ENCODE results near the gene JUND. TPM values are rescaled to one million over a fixed set of nuclear protein-coding genes. Genes with fewer than 3 reads are reported as not detected.

The JUND gene
- total and polyA plus RNA-seq, 9 donors: 75.1 to 178 (median 137) TPM

- peak overlapping the region; percentile 95 for H3K27ac ChIP-seq (ENCODE audit: low read length)
- H3K36me3 ChIP-seq (ENCODE audit: control insufficient read depth, insufficient read depth, low read length): no peaks in the 10 kb centered on the region
- H3K27me3 ChIP-seq (ENCODE audit: control insufficient read depth, insufficient read depth, low read length): no peaks in the 10 kb centered on the region
- DNase-seq: no peak
- peaks cover 39% of the 10 kb centered on the region for H3K4me1 ChIP-seq (ENCODE audit: control insufficient read depth, insufficient read depth, low read length)
- peak overlapping the region; percentile 97 for H3K4me3 ChIP-seq (ENCODE audit: low read length)
- WGBS (ENCODE audit: insufficient coverage): 21% methylated on average over 9 of the region's 9 CpGs
- no peaks in the 10 kb centered on the region for H3K9me3 ChIP-seq (replicated peaks; ENCODE audit: control insufficient read depth, low read depth, low read length)
These were observed 40.3 kb upstream of the JUND start for GRCh38 chr19:18321734-18322102.

GRCh38 chr19:18320865-18321733 lies 39.7 kb upstream of the JUND start:
- DNase-seq: no peak
- no peaks in the 10 kb centered on the region for H3K36me3 ChIP-seq (ENCODE audit: control insufficient read depth, insufficient read depth, low read length)
- H3K4me3 ChIP-seq (ENCODE audit: low read length): no peak overlapping the region
- WGBS (ENCODE audit: insufficient coverage): 80% methylated on average over 3 of the region's 14 CpGs
- no peaks in the 10 kb centered on the region for H3K27me3 ChIP-seq (ENCODE audit: control insufficient read depth, insufficient read depth, low read length)
- peak overlapping the region; percentile 95 for H3K27ac ChIP-seq (ENCODE audit: low read length)
- H3K4me1 ChIP-seq (ENCODE audit: control insufficient read depth, insufficient read depth, low read length): peaks cover 39% of the 10 kb centered on the region
- no peaks in the 10 kb centered on the region for H3K9me3 ChIP-seq (replicated peaks; ENCODE audit: control insufficient read depth, low read depth, low read length)

- Histone ChIP-seq H3K9me3 (replicated peaks; ENCODE audit: control insufficient read depth, low read depth, low read length) (no peaks in the 10 kb centered on the region), H3K27ac (ENCODE audit: low read length) (no peak overlapping the region), H3K4me1 (ENCODE audit: control insufficient read depth, insufficient read depth, low read length) (peaks cover 43% of the 10 kb centered on the region), H3K36me3 (ENCODE audit: control insufficient read depth, insufficient read depth, low read length) (peaks cover 6% of the 10 kb centered on the region), H3K4me3 (ENCODE audit: low read length) (no peak overlapping the region), H3K27me3 (ENCODE audit: control insufficient read depth, insufficient read depth, low read length) (no peaks in the 10 kb centered on the region)
- WGBS (ENCODE audit: insufficient coverage): 100% methylated on average over 3 of the region's 7 CpGs
- no peak for DNase-seq
These were observed 38.2 kb upstream of the JUND start for GRCh38 chr19:18319591-18320135.

GRCh38 chr19:18317961-18318800 lies 36.8 kb upstream of the JUND start:
- peaks cover 37% of the 10 kb centered on the region for H3K4me1 ChIP-seq (ENCODE audit: control insufficient read depth, insufficient read depth, low read length)

GRCh38 chr19:18313398-18313797 lies 32.0 kb upstream of the JUND start:
- peaks cover 62% of the 10 kb centered on the region for H3K36me3 ChIP-seq (ENCODE audit: control insufficient read depth, insufficient read depth, low read length)
- H3K9me3 ChIP-seq (replicated peaks; ENCODE audit: control insufficient read depth, low read depth, low read length): no peaks in the 10 kb centered on the region
- DNase-seq: no peak
- no peaks in the 10 kb centered on the region for H3K27me3 ChIP-seq (ENCODE audit: control insufficient read depth, insufficient read depth, low read length)
- no peak overlapping the region for H3K4me3 ChIP-seq (ENCODE audit: low read length)
- H3K4me1 ChIP-seq (ENCODE audit: control insufficient read depth, insufficient read depth, low read length): peaks cover 28% of the 10 kb centered on the region
- H3K27ac ChIP-seq (ENCODE audit: low read length): no peak overlapping the region
- WGBS (ENCODE audit: insufficient coverage): no CpG with 5 or more reads among the region's 3 CpGs

More at GRCh38 chr19:18317961-18318800, 36.8 kb upstream of the JUND start:
- Histone ChIP-seq H3K27me3 (ENCODE audit: control insufficient read depth, insufficient read depth, low read length) (no peaks in the 10 kb centered on the region), H3K27ac (ENCODE audit: low read length) (peak overlapping the region; percentile 80), H3K9me3 (replicated peaks; ENCODE audit: control insufficient read depth, low read depth, low read length) (no peaks in the 10 kb centered on the region), H3K4me3 (ENCODE audit: low read length) (no peak overlapping the region), H3K36me3 (ENCODE audit: control insufficient read depth, insufficient read depth, low read length) (peaks cover 14% of the 10 kb centered on the region)
- peak; percentile 60 for DNase-seq
- WGBS (ENCODE audit: insufficient coverage): 80% methylated on average over 16 of the region's 18 CpGs

GRCh38 chr19:18312092-18312534 lies 30.7 kb upstream of the JUND start:
- no peaks in the 10 kb centered on the region for H3K9me3 ChIP-seq (replicated peaks; ENCODE audit: control insufficient read depth, low read depth, low read length)
- WGBS (ENCODE audit: insufficient coverage): 94% methylated on average over 10 of the region's 11 CpGs

GRCh38 chr19:18311502-18312091 lies 30.2 kb upstream of the JUND start:
- peaks cover 78% of the 10 kb centered on the region for H3K36me3 ChIP-seq (ENCODE audit: control insufficient read depth, insufficient read depth, low read length)
- WGBS (ENCODE audit: insufficient coverage): 88% methylated on average over 15 of the region's 22 CpGs
- no peaks in the 10 kb centered on the region for H3K9me3 ChIP-seq (replicated peaks; ENCODE audit: control insufficient read depth, low read depth, low read length)
- no peak for DNase-seq
- peak overlapping the region; percentile 42 for H3K27ac ChIP-seq (ENCODE audit: low read length)
- peaks cover 24% of the 10 kb centered on the region for H3K4me1 ChIP-seq (ENCODE audit: control insufficient read depth, insufficient read depth, low read length)
- H3K27me3 ChIP-seq (ENCODE audit: control insufficient read depth, insufficient read depth, low read length): no peaks in the 10 kb centered on the region
- H3K4me3 ChIP-seq (ENCODE audit: low read length): no peak overlapping the region

More at GRCh38 chr19:18312092-18312534, 30.7 kb upstream of the JUND start:
- H3K36me3 ChIP-seq (ENCODE audit: control insufficient read depth, insufficient read depth, low read length): peaks cover 74% of the 10 kb centered on the region
- H3K27ac ChIP-seq (ENCODE audit: low read length): peak overlapping the region; percentile 42
- no peaks in the 10 kb centered on the region for H3K27me3 ChIP-seq (ENCODE audit: control insufficient read depth, insufficient read depth, low read length)
- DNase-seq: no peak
- no peak overlapping the region for H3K4me3 ChIP-seq (ENCODE audit: low read length)
- H3K4me1 ChIP-seq (ENCODE audit: control insufficient read depth, insufficient read depth, low read length): peaks cover 22% of the 10 kb centered on the region

- peaks cover 85% of the 10 kb centered on the region for H3K36me3 ChIP-seq (ENCODE audit: control insufficient read depth, insufficient read depth, low read length)
- peaks cover 29% of the 10 kb centered on the region for H3K4me1 ChIP-seq (ENCODE audit: control insufficient read depth, insufficient read depth, low read length)
- no peak for DNase-seq
- no peak overlapping the region for H3K4me3 ChIP-seq (ENCODE audit: low read length)
- H3K27ac ChIP-seq (ENCODE audit: low read length): peak overlapping the region; percentile 29
- WGBS (ENCODE audit: insufficient coverage): 80% methylated on average over 12 of the region's 13 CpGs
- H3K27me3 ChIP-seq (ENCODE audit: control insufficient read depth, insufficient read depth, low read length): no peaks in the 10 kb centered on the region
- no peaks in the 10 kb centered on the region for H3K9me3 ChIP-seq (replicated peaks; ENCODE audit: control insufficient read depth, low read depth, low read length)
These were observed 29.5 kb upstream of the JUND start for GRCh38 chr19:18310966-18311365.

GRCh38 chr19:18310118-18310909 lies 28.9 kb upstream of the JUND start:
- Histone ChIP-seq H3K36me3 (ENCODE audit: control insufficient read depth, insufficient read depth, low read length) (peaks cover 83% of the 10 kb centered on the region), H3K27me3 (ENCODE audit: control insufficient read depth, insufficient read depth, low read length) (no peaks in the 10 kb centered on the region), H3K4me3 (ENCODE audit: low read length) (no peak overlapping the region), H3K4me1 (ENCODE audit: control insufficient read depth, insufficient read depth, low read length) (peaks cover 30% of the 10 kb centered on the region), H3K9me3 (replicated peaks; ENCODE audit: control insufficient read depth, low read depth, low read length) (no peaks in the 10 kb centered on the region), H3K27ac (ENCODE audit: low read length) (no peak overlapping the region)
- 85% methylated on average over 22 of the region's 23 CpGs for WGBS (ENCODE audit: insufficient coverage)
- peak; percentile 2 for DNase-seq

Measured in muscle of leg (tissue), 11 donors.